MCF 10A (cell line): ENCODE results near the gene SLC16A4. TPM values are rescaled to one million over a fixed set of nuclear protein-coding genes. Genes with fewer than 3 reads are reported as not detected.

ENCODE experiments used
- BruUV-seq: library from RNA; stranded (reverse); fragments of 400-500 nt; replicated peaks from 2 replicates; lab custom pipeline; 2021; lab: Mats Ljungman, UMichigan
- CTCF ChIA-PET: fragments of 300-600 bp; sonication (Branson Sonifier 250); formaldehyde crosslinking; extraction: SDS; loops from one replicate; lab custom pipeline; 2021; ENCODE audit warnings: antibody characterized with exemption, inconsistent platforms; lab: Yijun Ruan, JAX
- POLR2A ChIA-PET: fragments of 300-600, 350-650 bp; sonication (Branson Sonifier 250); formaldehyde crosslinking; extraction: SDS; loops from one replicate; lab custom pipeline; 2020; ENCODE audit warnings: antibody characterized with exemption, inconsistent platforms; lab: Yijun Ruan, JAX
- DNase-seq: peaks from one replicate; pipeline ENCODE4 v3.0.0-alpha.2; 2018; ENCODE audit not compliant: unreplicated experiment
- H3K27ac Mint-ChIP-seq: one replicate; pipeline ENCODE4 v1.8.0; 2022; ENCODE audit warnings: mild to moderate bottlenecking, low read depth, mixed read lengths; ENCODE audit not compliant: unreplicated experiment
- H3K27me3 Mint-ChIP-seq: one replicate; pipeline ENCODE4 v1.8.0; 2022; ENCODE audit warnings: mixed read lengths; ENCODE audit not compliant: insufficient read depth, unreplicated experiment
- H3K36me3 Mint-ChIP-seq: one replicate; pipeline ENCODE4 v1.8.0; 2022; ENCODE audit warnings: mild to moderate bottlenecking, moderate library complexity, mixed read lengths; ENCODE audit not compliant: insufficient read depth, unreplicated experiment
- H3K4me1 Mint-ChIP-seq: one replicate; pipeline ENCODE4 v1.8.0; 2022; ENCODE audit warnings: mixed read lengths; ENCODE audit not compliant: insufficient read depth, unreplicated experiment
- H3K4me3 Mint-ChIP-seq: one replicate; pipeline ENCODE4 v1.8.0; 2022; ENCODE audit warnings: mild to moderate bottlenecking, moderate library complexity, mixed read lengths; ENCODE audit not compliant: unreplicated experiment
- H3K9me3 Mint-ChIP-seq: one replicate; pipeline ENCODE4 v1.8.0; 2022; ENCODE audit warnings: mixed read lengths; ENCODE audit not compliant: unreplicated experiment
- intact Hi-C: fragments of 100-400 bp; cut with micrococcal nuclease; formaldehyde crosslinking; loops from 2 replicates; pipeline ENCODE4 v1.14.1; 2022
- total RNA-seq: library from RNA; stranded (reverse); gene quantifications from 2 replicates; pipeline ENCODE4 v1.2.3, GENCODE V29; 2022
- TF ChIP-seq, protein P1 (sequence below): fragments of 200-600 bp; IDR thresholded peaks from one replicate; pipeline ENCODE4 v1.8.0; 2022; ENCODE audit warnings: antibody characterized with exemption, mild to moderate bottlenecking; ENCODE audit not compliant: unreplicated experiment

Gene SLC16A4
- total RNA-seq, 1 experiment from 2014 or later = 9.8 TPM

DNA sequence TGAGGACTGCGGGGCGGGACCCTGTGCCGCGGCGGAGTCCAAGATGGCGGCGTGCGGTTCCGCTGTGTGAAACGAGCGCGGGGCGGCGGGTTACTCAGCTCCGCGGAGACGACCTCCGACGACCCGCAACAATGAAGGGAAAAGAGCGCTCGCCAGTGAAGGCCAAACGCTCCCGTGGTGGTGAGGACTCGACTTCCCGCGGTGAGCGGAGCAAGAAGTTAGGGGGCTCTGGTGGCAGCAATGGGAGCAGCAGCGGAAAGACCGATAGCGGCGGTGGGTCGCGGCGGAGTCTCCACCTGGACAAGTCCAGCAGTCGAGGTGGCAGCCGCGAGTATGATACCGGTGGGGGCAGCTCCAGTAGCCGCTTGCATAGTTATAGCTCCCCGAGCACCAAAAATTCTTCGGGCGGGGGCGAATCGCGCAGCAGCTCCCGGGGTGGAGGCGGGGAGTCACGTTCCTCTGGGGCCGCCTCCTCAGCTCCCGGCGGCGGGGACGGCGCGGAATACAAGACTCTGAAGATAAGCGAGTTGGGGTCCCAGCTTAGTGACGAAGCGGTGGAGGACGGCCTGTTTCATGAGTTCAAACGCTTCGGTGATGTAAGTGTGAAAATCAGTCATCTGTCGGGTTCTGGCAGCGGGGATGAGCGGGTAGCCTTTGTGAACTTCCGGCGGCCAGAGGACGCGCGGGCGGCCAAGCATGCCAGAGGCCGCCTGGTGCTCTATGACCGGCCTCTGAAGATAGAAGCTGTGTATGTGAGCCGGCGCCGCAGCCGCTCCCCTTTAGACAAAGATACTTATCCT lies 51.2 kb downstream of the SLC16A4 start:
- POLR2A ChIA-PET = interaction anchor here (0.8 to 6.4 kb wide), 28 partner anchors 9 to 1282 kb away, joined by 3 to 114 read pairs (median 8); partner anchors contain the start of genes KCNC4, LAMTOR5, SLC16A4 and STRIP1
- peak; percentile 38 for DNase-seq
- Mint-ChIP-seq H3K9me3 (no peaks in the 10 kb centered on the region), H3K27me3 (no peaks in the 10 kb centered on the region), H3K36me3 (peaks cover 38% of the 10 kb centered on the region), H3K4me1 (peaks cover 45% of the 10 kb centered on the region), H3K27ac (no peak overlapping the region), H3K4me3 (no peak overlapping the region)
- TF ChIP-seq, protein P1, sequence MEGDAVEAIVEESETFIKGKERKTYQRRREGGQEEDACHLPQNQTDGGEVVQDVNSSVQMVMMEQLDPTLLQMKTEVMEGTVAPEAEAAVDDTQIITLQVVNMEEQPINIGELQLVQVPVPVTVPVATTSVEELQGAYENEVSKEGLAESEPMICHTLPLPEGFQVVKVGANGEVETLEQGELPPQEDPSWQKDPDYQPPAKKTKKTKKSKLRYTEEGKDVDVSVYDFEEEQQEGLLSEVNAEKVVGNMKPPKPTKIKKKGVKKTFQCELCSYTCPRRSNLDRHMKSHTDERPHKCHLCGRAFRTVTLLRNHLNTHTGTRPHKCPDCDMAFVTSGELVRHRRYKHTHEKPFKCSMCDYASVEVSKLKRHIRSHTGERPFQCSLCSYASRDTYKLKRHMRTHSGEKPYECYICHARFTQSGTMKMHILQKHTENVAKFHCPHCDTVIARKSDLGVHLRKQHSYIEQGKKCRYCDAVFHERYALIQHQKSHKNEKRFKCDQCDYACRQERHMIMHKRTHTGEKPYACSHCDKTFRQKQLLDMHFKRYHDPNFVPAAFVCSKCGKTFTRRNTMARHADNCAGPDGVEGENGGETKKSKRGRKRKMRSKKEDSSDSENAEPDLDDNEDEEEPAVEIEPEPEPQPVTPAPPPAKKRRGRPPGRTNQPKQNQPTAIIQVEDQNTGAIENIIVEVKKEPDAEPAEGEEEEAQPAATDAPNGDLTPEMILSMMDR = peak; percentile 48
- BruUV-seq = TSS peak; percentile 26
- CTCF ChIA-PET = interaction anchor here (0.6 to 7.1 kb wide), 11 partner anchors 9 to 157 kb away, joined by 3 to 46 read pairs (median 10); no protein-coding TSS in a partner anchor
- intact Hi-C loops = loop anchor here (5.0 kb wide), 2 partner anchors 53 to 158 kb away; partner anchors contain the start of gene SLC16A4

DNA sequence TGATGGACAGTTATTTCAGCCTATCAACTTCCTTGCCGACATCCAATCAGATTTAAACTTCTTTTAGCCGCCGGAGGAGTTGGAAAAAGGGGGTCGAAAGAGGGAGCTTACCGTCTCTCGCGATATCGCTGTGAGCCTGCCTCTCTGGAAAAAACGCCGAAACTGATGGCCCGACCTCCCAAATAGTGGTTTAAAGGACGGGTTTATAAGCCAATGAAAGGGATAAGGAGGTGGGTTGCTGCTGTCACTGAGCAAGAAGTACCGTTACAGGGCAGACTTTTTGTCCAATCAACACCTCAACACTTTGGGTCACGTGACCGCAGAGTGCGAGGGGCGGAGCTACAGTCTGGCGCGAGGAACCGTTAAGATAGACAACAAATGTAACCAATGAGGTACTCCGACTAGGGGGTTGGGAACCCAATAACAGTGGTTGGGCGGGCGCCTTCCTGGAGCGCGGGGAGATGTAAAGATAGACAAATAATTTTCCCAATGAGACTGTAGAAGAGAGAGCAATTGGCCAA lies 51.9 kb downstream of the SLC16A4 start, which contains the start of gene RBM15:
Gene RBM15 (plus strand): TSS at position 492 of the 521 bp plus-strand sequence. CDS start 29 bp downstream, at position 521.
- Mint-ChIP-seq H3K9me3 (no peaks in the 10 kb centered on the region), H3K4me3 (no peak within 1 kb of the TSS), H3K27ac (no peak within 1 kb of the TSS), H3K4me1 (peaks cover 39% of the 10 kb centered on the region), H3K36me3 (peaks cover 32% of the 10 kb centered on the region), H3K27me3 (no peaks in the 10 kb centered on the region)
- DNase-seq = peak; percentile 100
- BruUV-seq = no TSS peak
- TF ChIP-seq, protein P1 = no peak
- intact Hi-C loops = loop anchor here (1.0 to 5.0 kb wide), 3 partner anchors 53 to 158 kb away; partner anchors contain the start of gene SLC16A4
- ChIA-PET POLR2A (interaction anchor here (0.7 to 6.4 kb wide), 32 partner anchors 10 to 336 kb away, joined by 3 to 114 read pairs (median 5); partner anchors contain the start of genes KCNC4, LAMTOR5, SLC16A4 and STRIP1), CTCF (interaction anchor here (0.6 to 7.1 kb wide), 15 partner anchors 10 to 291 kb away, joined by 3 to 46 read pairs (median 7); partner anchors contain the start of gene SLC16A4)

DNA sequence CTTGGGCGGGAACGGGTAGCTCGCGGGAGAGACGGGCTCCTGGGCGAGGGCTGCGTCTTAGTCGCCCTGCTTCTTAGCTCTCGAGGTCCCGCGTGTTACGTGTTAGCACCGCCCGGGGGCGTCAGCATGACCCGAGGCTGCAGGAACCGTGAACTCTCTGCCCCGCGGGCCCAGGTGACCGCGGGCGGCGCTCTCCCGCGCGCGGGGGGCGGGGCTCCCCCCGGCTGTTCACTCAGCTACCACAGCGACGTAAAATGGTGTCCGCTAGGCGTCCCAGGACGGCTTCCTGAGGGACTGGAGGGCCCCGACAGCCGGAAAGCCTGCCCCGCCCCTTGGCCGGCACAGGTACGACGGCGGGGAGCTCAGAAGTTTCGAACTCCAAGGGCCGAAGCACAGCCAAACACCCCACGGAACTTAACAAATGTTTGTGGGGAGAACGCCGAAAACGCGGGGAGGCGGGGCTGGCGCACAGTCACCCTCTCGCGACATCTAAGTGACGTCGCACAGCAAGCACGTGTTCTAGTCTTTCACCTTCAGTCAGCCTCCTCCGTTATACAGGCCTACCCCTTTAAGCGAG lies 52.4 kb downstream of the SLC16A4 start:
- intact Hi-C loops = loop anchor here (1.0 to 5.0 kb wide), 3 partner anchors 54 to 159 kb away; partner anchors contain the start of gene SLC16A4
- H3K36me3 Mint-ChIP-seq = peaks cover 27% of the 10 kb centered on the region
- TF ChIP-seq, protein P1 = peak; percentile 49

More for the DNA sequence above, 52.4 kb downstream of the SLC16A4 start:
- Mint-ChIP-seq H3K4me3 (no peak overlapping the region), H3K9me3 (no peaks in the 10 kb centered on the region), H3K27ac (no peak overlapping the region), H3K27me3 (no peaks in the 10 kb centered on the region), H3K4me1 (peaks cover 35% of the 10 kb centered on the region)
- ChIA-PET CTCF (interaction anchor here (0.6 to 7.1 kb wide), 15 partner anchors 10 to 290 kb away, joined by 3 to 46 read pairs (median 7); partner anchors contain the start of gene SLC16A4), POLR2A (interaction anchor here (0.7 to 6.4 kb wide), 29 partner anchors 10 to 335 kb away, joined by 3 to 114 read pairs (median 6); partner anchors contain the start of genes LAMTOR5, SLC16A4 and STRIP1)
- no TSS peak for BruUV-seq
- no peak for DNase-seq
